Progenitor cell of endocrine pancreas (in vitro differentiated cells): ENCODE data around the gene BBS12. TPM values are rescaled to one million over a fixed set of nuclear protein-coding genes. Genes with fewer than 3 reads are reported as not detected.

Source experiments
- DNase-seq: peaks from one replicate; pipeline ENCODE4 v3.0.0; 2021; ENCODE audit warnings: low spot score; ENCODE audit not compliant: unreplicated experiment
- H3K27ac Mint-ChIP-seq: 2 replicates; pipeline ENCODE4 v1.8.0; 2021; ENCODE audit warnings: mild to moderate bottlenecking, moderate library complexity, mixed read lengths
- H3K27me3 Mint-ChIP-seq: 2 replicates; pipeline ENCODE4 v1.8.0; 2021; ENCODE audit warnings: mixed read lengths
- H3K36me3 Mint-ChIP-seq: 2 replicates; pipeline ENCODE4 v1.8.0; 2022; ENCODE audit warnings: mixed read lengths; ENCODE audit not compliant: insufficient read depth
- H3K4me1 Mint-ChIP-seq: 2 replicates; pipeline ENCODE4 v1.8.0; 2021; ENCODE audit warnings: low read depth, mixed read lengths
- H3K4me3 Mint-ChIP-seq: 2 replicates; pipeline ENCODE4 v1.8.0; 2021; ENCODE audit warnings: low read depth, mild to moderate bottlenecking, moderate library complexity, mixed read lengths
- H3K9me3 Mint-ChIP-seq: 2 replicates; pipeline ENCODE4 v1.8.0; 2021; ENCODE audit warnings: low read depth, mixed read lengths
- total RNA-seq: library from RNA; stranded (reverse); gene quantifications from 2 replicates; pipeline ENCODE4 v1.2.1, GENCODE V29; 2021
- TF ChIP-seq, protein P1 (sequence below): fragments of 200-600 bp; sonication (generic); IDR thresholded peaks from one replicate; pipeline ENCODE4 v1.5.0; 2021; ENCODE audit warnings: antibody characterized with exemption, mild to moderate bottlenecking; ENCODE audit not compliant: unreplicated experiment

BBS12 gene
- total RNA-seq, 1 donor from 2014 or later, result 4.9 TPM

- Mint-ChIP-seq H3K27me3 (peaks cover 3% of the 10 kb centered on the region), H3K27ac (no peak overlapping the region), H3K9me3 (no peaks in the 10 kb centered on the region), H3K4me1 (peaks cover 6% of the 10 kb centered on the region), H3K4me3 (no peak overlapping the region), H3K36me3 (no peaks in the 10 kb centered on the region)
- TF ChIP-seq, protein P1, sequence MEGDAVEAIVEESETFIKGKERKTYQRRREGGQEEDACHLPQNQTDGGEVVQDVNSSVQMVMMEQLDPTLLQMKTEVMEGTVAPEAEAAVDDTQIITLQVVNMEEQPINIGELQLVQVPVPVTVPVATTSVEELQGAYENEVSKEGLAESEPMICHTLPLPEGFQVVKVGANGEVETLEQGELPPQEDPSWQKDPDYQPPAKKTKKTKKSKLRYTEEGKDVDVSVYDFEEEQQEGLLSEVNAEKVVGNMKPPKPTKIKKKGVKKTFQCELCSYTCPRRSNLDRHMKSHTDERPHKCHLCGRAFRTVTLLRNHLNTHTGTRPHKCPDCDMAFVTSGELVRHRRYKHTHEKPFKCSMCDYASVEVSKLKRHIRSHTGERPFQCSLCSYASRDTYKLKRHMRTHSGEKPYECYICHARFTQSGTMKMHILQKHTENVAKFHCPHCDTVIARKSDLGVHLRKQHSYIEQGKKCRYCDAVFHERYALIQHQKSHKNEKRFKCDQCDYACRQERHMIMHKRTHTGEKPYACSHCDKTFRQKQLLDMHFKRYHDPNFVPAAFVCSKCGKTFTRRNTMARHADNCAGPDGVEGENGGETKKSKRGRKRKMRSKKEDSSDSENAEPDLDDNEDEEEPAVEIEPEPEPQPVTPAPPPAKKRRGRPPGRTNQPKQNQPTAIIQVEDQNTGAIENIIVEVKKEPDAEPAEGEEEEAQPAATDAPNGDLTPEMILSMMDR, result no peak
- DNase-seq, result no peak
Measured at GRCh38 chr4:122706511-122706910, 26.0 kb upstream of the BBS12 start.

GRCh38 chr4:122707497-122707896 is 25.0 kb upstream of the BBS12 start:
- H3K36me3 Mint-ChIP-seq, result no peaks in the 10 kb centered on the region
- no peak overlapping the region for H3K27ac Mint-ChIP-seq
- TF ChIP-seq, protein P1, result no peak
- no peak for DNase-seq
- H3K4me3 Mint-ChIP-seq, result no peak overlapping the region
- peaks cover 6% of the 10 kb centered on the region for H3K4me1 Mint-ChIP-seq
- peaks cover 3% of the 10 kb centered on the region for H3K27me3 Mint-ChIP-seq
- no peaks in the 10 kb centered on the region for H3K9me3 Mint-ChIP-seq

DNA sequence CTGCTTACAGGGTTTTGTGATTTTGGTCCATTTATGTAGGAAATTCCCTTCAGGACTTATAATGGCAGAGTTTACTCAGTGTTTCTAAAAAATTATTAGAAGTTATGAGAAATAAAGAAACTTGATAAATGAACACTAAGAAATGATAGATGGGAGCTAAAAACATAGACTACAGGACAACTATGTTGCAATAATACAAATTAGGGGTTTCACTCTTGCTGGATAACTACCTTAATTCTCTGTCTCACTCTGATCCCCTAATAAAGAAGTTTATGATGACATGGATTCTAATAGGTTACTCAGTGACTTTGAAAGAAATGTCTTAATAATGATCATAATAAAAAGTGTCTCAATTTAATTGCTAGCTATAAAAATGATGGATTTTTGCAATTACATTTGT is 23.3 kb upstream of the BBS12 start:
- no peak for DNase-seq
- no peak overlapping the region for H3K27ac Mint-ChIP-seq
- peaks cover 3% of the 10 kb centered on the region for H3K27me3 Mint-ChIP-seq
- no peak overlapping the region for H3K4me3 Mint-ChIP-seq
- H3K36me3 Mint-ChIP-seq, result no peaks in the 10 kb centered on the region
- no peaks in the 10 kb centered on the region for H3K9me3 Mint-ChIP-seq
- peaks cover 6% of the 10 kb centered on the region for H3K4me1 Mint-ChIP-seq
- TF ChIP-seq, protein P1, result no peak

DNA sequence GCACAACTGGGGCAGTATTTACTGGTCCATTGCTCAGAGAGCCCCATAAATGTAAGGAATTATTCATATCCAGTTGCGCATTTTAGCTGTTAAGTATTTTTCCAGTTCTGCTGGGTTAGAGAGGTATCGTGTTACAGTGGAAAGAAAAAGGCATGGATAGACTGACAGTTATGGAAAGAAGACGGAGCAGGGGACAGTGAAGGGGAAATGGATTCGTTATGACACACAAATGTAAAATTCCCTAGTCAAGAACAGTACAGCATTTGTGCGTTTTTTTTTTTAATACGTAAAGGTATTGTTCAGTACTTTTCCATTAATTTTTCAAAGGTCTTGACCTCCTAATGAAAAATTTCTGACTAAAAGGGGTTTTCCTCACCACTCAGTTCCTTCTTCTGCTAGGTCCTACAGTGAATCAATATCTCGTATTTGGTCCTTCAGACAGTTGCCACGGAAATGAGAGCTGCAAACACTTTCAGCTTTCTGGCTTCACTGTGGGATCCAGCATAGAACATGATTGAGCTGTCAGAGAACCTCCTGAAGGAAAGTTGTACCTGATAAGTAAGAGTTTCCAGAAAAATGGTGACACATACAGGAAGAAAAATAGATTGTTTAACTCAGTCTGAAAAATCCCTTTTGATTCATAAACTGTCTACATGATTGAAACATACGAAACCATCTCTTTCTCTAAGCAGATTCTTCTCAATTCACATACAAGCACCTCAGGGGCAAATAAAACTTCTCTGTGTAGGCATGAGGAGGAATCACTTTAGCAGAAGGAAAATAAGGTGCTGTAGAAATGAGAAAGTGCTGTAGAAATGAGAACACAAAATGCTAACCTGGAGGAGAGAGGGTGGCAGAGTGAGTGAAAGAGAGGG is 21.8 kb upstream of the BBS12 start:
- TF ChIP-seq, protein P1, result no peak
- peak overlapping the region; percentile 38 for H3K27ac Mint-ChIP-seq
- H3K9me3 Mint-ChIP-seq, result no peaks in the 10 kb centered on the region

GRCh38 chr4:122711919-122712318 is 20.6 kb upstream of the BBS12 start:
- Mint-ChIP-seq H3K27me3 (peaks cover 3% of the 10 kb centered on the region), H3K9me3 (no peaks in the 10 kb centered on the region), H3K27ac (no peak overlapping the region), H3K4me3 (no peak overlapping the region), H3K36me3 (no peaks in the 10 kb centered on the region), H3K4me1 (peaks cover 10% of the 10 kb centered on the region)
- TF ChIP-seq, protein P1, result no peak
- no peak for DNase-seq

More for the DNA sequence above, 21.8 kb upstream of the BBS12 start:
- peaks cover 10% of the 10 kb centered on the region for H3K4me1 Mint-ChIP-seq
- no peaks in the 10 kb centered on the region for H3K36me3 Mint-ChIP-seq
- DNase-seq, result no peak
- H3K27me3 Mint-ChIP-seq, result peaks cover 3% of the 10 kb centered on the region
- no peak overlapping the region for H3K4me3 Mint-ChIP-seq
